GM18868 (cell line): ENCODE data around the gene CMTM4.

ENCODE experiments used
- ATAC-seq: cut with Tn5 transposase; IDR thresholded peaks from one replicate; pipeline ENCODE4 v1.9.1; 2021; ENCODE audit warnings: mild to moderate bottlenecking, moderate library complexity; ENCODE audit not compliant: unreplicated experiment

CMTM4 gene

GRCh38 chr16:66696669-66697630 lies at the start of gene CMTM4:
TSS of gene CMTM4 (minus strand) at chr16:66696743. CDS start at chr16:66696525, 218 bp downstream.
- peak; percentile 88 for ATAC-seq

- ATAC-seq, result no peak
These were observed 49.5 kb upstream of the CMTM4 start for GRCh38 chr16:66746048-66746447.

GRCh38 chr16:66741950-66742808 lies 45.6 kb upstream of the CMTM4 start:
- no peak for ATAC-seq

GRCh38 chr16:66741169-66741900 lies 44.8 kb upstream of the CMTM4 start:
- no peak for ATAC-seq

GRCh38 chr16:66740533-66740932 lies 44.0 kb upstream of the CMTM4 start:
- no peak for ATAC-seq

- ATAC-seq, result no peak
These were observed 43.5 kb upstream of the CMTM4 start for GRCh38 chr16:66740010-66740409.

GRCh38 chr16:66735891-66736290 lies 39.3 kb upstream of the CMTM4 start:
- ATAC-seq, result no peak

GRCh38 chr16:66731101-66731500 lies 34.6 kb upstream of the CMTM4 start:
- ATAC-seq, result no peak

- no peak for ATAC-seq
These were observed 32.3 kb upstream of the CMTM4 start for GRCh38 chr16:66728804-66729203.

GRCh38 chr16:66728117-66728787 lies 31.7 kb upstream of the CMTM4 start:
- no peak for ATAC-seq

- no peak for ATAC-seq
These were observed 24.2 kb upstream of the CMTM4 start for GRCh38 chr16:66720766-66721165.

- no peak for ATAC-seq
These were observed 22.7 kb upstream of the CMTM4 start for GRCh38 chr16:66719246-66719645.

GRCh38 chr16:66717776-66718175 lies 21.2 kb upstream of the CMTM4 start:
- no peak for ATAC-seq

- no peak for ATAC-seq
These were observed 20.7 kb upstream of the CMTM4 start for GRCh38 chr16:66717112-66717675.

- no peak for ATAC-seq
These were observed 18.2 kb upstream of the CMTM4 start for GRCh38 chr16:66714654-66715307.

GRCh38 chr16:66714062-66714461 lies 17.5 kb upstream of the CMTM4 start:
- ATAC-seq, result no peak

- no peak for ATAC-seq
These were observed 16.5 kb upstream of the CMTM4 start for GRCh38 chr16:66713076-66713475.

- no peak for ATAC-seq
These were observed 16.0 kb upstream of the CMTM4 start for GRCh38 chr16:66712512-66712911.

- no peak for ATAC-seq
These were observed 15.0 kb upstream of the CMTM4 start for GRCh38 chr16:66711581-66711980.

GRCh38 chr16:66706506-66706880 lies 9.9 kb upstream of the CMTM4 start:
- ATAC-seq, result no peak
